Stimulated activated CD4-positive, alpha-beta T cell treated with anti-CD3 and anti-CD28 coated beads, Interleukin-2, amount 100 ng/mL, for 4 hours (primary cell): ENCODE measurements around the gene PADI2.

ENCODE experiments used
- DNase-seq: peaks from one replicate; pipeline ENCODE4 v3.0.0-alpha.2; 2020; ENCODE audit warnings: low read depth

The PADI2 gene

GRCh38 chr1:17112496-17113236 lies 6.6 kb downstream of the PADI2 start:
- no peak for DNase-seq

GRCh38 chr1:17112076-17112475 lies 7.2 kb downstream of the PADI2 start:
- DNase-seq, result no peak

- no peak for DNase-seq
These were observed 8.7 kb downstream of the PADI2 start for GRCh38 chr1:17110555-17110926.

DNA sequence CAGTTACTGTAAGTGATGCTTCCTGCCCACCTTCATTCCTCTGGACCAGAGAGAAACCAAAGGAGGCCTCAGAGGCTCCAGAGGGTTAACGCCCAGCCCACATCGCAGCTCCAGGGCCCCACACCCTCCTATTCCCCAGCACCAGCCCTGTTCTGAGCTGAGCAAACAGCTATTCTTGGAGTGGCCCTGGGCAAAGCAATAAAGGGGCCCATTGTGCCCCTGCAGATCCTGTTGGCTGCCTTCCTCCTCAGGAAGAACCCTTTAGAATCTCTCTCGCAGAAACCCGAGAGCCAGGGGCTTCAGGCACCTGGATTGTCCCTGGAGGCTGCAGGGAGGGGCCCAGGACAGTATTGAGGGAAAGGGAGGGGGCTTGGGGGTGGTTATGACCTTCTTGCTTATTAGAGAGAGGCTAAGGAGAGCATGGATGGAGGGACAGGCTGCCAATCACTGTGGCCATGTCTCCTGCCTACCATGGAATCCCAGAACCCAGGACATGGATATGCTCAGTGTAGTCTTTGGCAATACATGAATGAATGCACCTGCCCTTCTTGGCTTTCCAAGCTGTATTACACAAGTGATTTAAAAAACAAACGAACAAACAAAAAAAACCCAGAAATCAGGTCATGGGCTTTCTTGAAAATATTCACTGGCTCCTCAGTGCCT lies 9.2 kb downstream of the PADI2 start:
- no peak for DNase-seq

GRCh38 chr1:17108786-17109185 lies 10.5 kb downstream of the PADI2 start:
- DNase-seq, result no peak

DNA sequence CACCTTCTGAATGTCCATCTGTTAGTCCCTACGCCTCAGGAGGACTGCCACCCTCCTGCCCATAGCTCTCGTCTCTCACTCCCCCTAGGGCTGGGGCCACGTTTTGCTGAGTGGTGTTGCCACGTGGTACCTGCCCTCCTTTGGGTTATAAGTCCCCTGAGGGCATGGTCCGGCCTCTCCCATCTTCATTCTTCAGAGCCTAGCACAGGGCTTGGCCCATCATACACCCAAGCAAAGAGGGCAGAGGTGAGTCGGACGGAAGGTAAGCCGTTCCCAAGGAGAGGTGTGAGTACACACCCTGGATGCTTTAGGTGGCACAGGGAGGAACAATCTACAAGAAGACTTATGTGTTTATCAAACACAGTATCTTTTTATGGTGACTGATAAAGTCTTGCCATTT lies 10.9 kb downstream of the PADI2 start:
- no peak for DNase-seq

DNA sequence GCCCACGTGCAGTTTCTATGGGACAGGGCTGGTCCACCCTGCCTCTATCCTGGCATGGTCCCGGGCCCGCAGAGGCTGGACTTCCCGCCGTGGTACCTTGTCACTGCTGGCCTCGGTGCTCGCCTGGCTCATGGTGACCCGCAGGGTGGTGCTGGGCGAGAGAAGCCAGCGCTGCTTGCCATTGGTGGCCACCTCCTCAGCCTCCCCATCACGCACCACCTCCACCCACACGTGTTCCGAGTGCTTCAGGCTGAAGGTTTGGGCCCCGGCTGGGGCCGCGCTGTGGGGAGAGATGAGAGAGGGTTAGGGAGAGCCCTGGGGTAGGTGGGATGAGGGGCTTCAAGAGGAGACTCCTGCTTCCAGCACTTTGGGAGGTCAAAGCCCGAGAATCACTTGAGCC lies 14.5 kb downstream of the PADI2 start:
- DNase-seq, result no peak

GRCh38 chr1:17102232-17102631 lies 17.0 kb downstream of the PADI2 start:
- DNase-seq, result no peak

DNA sequence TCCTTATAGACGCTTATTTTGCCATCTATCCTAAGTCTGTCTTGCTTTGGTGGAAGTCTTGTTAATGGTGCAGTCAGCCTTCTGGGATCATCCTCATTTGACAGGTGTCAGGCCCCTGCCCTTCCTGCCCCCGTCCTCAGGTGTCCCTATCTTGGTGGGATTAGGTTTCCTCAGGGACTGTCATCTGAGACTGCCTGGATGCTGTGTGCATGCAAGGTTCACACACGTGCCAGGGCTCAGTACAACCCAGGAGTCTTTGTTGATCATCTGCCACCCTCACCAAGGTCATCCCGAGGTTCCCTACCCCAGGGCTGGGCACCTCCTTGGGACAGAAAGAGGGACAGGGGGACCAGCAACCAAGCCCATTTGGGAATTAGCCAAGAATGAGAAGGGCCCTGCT lies 18.0 kb downstream of the PADI2 start:
- no peak for DNase-seq

GRCh38 chr1:17099616-17100340 lies 19.5 kb downstream of the PADI2 start:
- no peak for DNase-seq

GRCh38 chr1:17098446-17099317 lies 20.6 kb downstream of the PADI2 start:
- no peak for DNase-seq

- no peak for DNase-seq
These were observed 21.5 kb downstream of the PADI2 start for GRCh38 chr1:17097787-17098186.

- DNase-seq, result no peak
These were observed 22.1 kb downstream of the PADI2 start for GRCh38 chr1:17097147-17097546.

DNA sequence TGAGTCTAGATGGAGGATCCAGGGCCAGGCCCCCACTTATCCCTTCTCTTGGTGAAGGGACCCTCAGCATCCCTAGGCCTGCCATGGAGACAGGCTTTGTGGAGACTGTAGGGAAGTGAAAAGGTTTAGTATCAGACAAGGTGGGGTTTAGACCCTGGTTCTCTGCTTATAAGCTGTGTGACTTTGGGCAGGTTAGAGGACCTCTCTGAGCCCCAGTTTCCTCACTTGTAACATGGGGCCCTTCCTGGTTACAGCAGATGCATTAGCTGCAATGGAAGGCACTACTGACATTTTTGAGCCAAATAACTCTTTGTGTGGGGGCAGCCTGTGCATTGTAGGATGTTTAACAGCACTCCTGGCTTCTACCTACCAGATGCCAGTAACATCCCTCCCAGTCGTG lies 22.7 kb downstream of the PADI2 start:
- DNase-seq, result no peak

DNA sequence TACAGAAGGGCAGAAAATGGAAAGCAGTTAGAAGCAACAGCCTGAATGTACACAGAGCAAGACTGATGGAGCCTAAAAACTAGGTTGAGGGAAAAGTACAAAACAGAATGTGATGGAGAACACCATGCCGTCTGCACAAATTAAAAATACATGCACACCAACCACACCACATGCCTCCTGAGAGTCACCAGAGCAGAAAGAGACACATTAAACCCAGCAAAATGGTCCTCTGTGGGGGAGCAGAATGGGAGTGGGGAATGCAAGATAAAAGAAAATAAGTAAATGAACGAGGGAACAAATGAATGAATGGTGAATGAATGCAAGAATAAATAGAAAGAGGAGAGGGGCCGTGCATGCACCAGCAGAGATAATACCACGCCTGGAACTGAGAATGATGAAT lies 24.1 kb downstream of the PADI2 start:
- no peak for DNase-seq

GRCh38 chr1:17094664-17095063 lies 24.6 kb downstream of the PADI2 start:
- no peak for DNase-seq

DNA sequence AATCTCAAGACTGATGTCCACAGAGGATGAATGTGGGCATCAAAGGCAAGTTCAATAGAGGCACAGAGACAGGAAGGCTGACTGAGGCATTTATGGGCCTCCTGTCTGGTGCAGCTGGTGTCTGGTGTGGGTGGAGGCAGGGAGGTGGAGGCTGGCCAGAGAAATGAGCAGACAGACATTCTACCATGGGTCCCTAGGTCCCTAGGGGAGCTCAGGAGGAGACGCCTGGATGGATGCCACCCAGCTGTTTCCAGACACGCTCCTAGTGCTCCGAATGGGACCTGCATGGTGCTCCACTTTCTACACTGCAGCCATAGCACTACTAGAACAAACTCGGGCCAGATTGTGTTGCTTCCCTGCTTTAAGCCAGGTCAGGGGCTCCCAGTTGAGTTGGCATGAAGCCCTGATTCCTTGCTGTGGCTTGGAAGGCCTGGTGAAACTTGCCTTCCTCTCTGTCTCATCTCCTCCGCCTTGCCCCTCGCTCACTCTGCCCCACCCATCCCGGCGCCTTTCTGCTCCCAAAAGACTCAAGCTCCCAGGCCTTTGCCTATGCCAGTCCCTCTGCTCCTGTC lies 25.3 kb downstream of the PADI2 start:
- no peak for DNase-seq

GRCh38 chr1:17091252-17091651 lies 28.0 kb downstream of the PADI2 start:
- DNase-seq, result no peak

GRCh38 chr1:17089506-17089905 lies 29.7 kb downstream of the PADI2 start:
- no peak for DNase-seq

GRCh38 chr1:17086751-17087150 lies 32.5 kb downstream of the PADI2 start:
- DNase-seq, result no peak

GRCh38 chr1:17084787-17085186 lies 34.5 kb downstream of the PADI2 start:
- DNase-seq, result no peak

DNA sequence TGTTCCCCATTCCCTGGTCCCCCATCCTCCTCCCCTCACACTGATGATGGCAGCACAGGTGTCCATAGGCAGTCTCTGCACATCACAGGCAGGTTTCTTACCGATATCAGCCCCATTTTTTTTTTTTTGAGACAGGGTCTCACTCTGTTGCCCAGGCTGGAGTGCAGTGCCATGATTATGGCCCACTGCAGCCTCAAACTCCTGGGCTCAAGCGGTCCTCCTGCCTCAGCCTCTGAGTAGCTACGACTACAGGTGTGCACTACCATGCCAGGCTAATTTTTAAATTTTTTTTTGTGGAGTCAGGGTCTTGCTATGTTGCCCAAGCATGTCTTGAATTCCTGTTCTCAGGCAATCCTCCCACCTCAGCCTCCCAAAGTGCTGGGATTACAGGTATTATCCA lies 36.5 kb downstream of the PADI2 start:
- no peak for DNase-seq
